Stomach (tissue), 4 donors: Measurements from ENCODE around the gene CD8B2.

Experiments
- POLR2A ChIP-seq, 4 donors: fragments of 450-650 bp; IDR thresholded peaks; one replicate each; pipeline ENCODE4 v1.6.1; 2016; ENCODE audit warnings: antibody characterized with exemption in 4 of 4, control low read depth in 2 of 4, mild to moderate bottlenecking in 1 of 4, moderate library complexity in 1 of 4
- TF ChIP-seq, protein P1 (sequence below), 7 experiments: fragments of 450-650 bp in 4 of 7; fragments of 200-600 bp in 3 of 7; sonication (generic) in 3 of 7; IDR thresholded peaks; one replicate each; pipeline ENCODE4 v1.5.1; 2016 to 2019; ENCODE audit warnings: antibody characterized with exemption in 7 of 7, control low read depth in 2 of 7, mild to moderate bottlenecking in 1 of 7

DNA sequence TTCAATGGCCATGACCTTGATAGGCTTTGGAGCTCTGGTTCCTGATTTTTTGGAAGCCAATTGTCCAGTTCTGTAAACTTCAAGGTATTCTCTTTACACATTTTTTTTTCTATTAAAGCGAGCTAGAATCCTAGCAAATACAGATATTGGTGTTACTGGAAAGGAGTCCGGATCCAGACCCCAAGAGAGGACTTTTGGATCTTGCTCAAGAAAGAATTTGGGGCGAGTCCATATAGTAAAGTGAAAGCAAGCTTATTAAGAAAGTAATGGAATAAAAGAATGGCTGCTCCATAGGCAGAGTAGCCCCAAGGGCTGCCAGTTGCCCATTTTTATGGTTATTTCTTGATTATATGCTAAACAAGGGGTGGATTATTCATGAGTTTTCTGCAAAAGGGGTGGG lies 45.1 kb downstream of the CD8B2 start:
- TF ChIP-seq, protein P1, sequence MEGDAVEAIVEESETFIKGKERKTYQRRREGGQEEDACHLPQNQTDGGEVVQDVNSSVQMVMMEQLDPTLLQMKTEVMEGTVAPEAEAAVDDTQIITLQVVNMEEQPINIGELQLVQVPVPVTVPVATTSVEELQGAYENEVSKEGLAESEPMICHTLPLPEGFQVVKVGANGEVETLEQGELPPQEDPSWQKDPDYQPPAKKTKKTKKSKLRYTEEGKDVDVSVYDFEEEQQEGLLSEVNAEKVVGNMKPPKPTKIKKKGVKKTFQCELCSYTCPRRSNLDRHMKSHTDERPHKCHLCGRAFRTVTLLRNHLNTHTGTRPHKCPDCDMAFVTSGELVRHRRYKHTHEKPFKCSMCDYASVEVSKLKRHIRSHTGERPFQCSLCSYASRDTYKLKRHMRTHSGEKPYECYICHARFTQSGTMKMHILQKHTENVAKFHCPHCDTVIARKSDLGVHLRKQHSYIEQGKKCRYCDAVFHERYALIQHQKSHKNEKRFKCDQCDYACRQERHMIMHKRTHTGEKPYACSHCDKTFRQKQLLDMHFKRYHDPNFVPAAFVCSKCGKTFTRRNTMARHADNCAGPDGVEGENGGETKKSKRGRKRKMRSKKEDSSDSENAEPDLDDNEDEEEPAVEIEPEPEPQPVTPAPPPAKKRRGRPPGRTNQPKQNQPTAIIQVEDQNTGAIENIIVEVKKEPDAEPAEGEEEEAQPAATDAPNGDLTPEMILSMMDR (IDR thresholded peaks at IDR 0.05): no peak
- TF ChIP-seq POLR2A (IDR thresholded peaks at IDR 0.05): no peak
